NCI-H187 (cell line): ENCODE data around the gene FAM8A1.
"Not testable (repeated sequence)": the region's sequence is repeated elsewhere in the genome, so short reads cannot be mapped to it uniquely, and the experiment has no call there.

Source experiments
- DNase-seq, 2 experiments: peaks; one replicate each; lab custom pipeline; 2025; lab: John Stamatoyannopoulos, UW

The FAM8A1 gene

GRCh38 chr6:17599877-17600526, at the start of gene FAM8A1:
Gene FAM8A1 (plus strand): TSS chr6:17600302. CDS start chr6:17600410, 108 bp downstream.
- DNase-seq: peak; percentile 82 to 90

GRCh38 chr6:17551383-17551958, 48.6 kb upstream of the FAM8A1 start:
- no peak for DNase-seq

- DNase-seq: no peak
Measured at GRCh38 chr6:17552861-17553260, 47.2 kb upstream of the FAM8A1 start.

- DNase-seq: no peak
Measured at GRCh38 chr6:17556014-17556413, 44.1 kb upstream of the FAM8A1 start.

GRCh38 chr6:17562636-17563035, 37.5 kb upstream of the FAM8A1 start:
- no peak for DNase-seq

- DNase-seq: no peak
Measured at GRCh38 chr6:17565399-17565798, 34.7 kb upstream of the FAM8A1 start.

- no peak for DNase-seq
Measured at GRCh38 chr6:17574866-17575560, 25.1 kb upstream of the FAM8A1 start.

GRCh38 chr6:17577059-17577458, 23.0 kb upstream of the FAM8A1 start:
- DNase-seq: no peak

- DNase-seq: no peak
Measured at GRCh38 chr6:17580518-17581048, 19.5 kb upstream of the FAM8A1 start.

- not testable (repeated sequence) for DNase-seq
Measured at GRCh38 chr6:17581282-17581681, 18.8 kb upstream of the FAM8A1 start.

GRCh38 chr6:17583811-17584210, 16.3 kb upstream of the FAM8A1 start:
- no peak for DNase-seq

GRCh38 chr6:17584241-17584803, 15.8 kb upstream of the FAM8A1 start:
- DNase-seq: peak; percentile 12 to 42

GRCh38 chr6:17585766-17586490, 14.2 kb upstream of the FAM8A1 start:
- DNase-seq: no peak

GRCh38 chr6:17586623-17587022, 13.5 kb upstream of the FAM8A1 start:
- DNase-seq: not testable (repeated sequence)

- DNase-seq: no peak
Measured at GRCh38 chr6:17588011-17588410, 12.1 kb upstream of the FAM8A1 start.

GRCh38 chr6:17589406-17590096, 10.6 kb upstream of the FAM8A1 start:
- peak; percentile 3 to 37 for DNase-seq

- DNase-seq: no peak
Measured at GRCh38 chr6:17591287-17591686, 8.8 kb upstream of the FAM8A1 start.

GRCh38 chr6:17593246-17593645, 6.9 kb upstream of the FAM8A1 start:
- no peak for DNase-seq

- no peak for DNase-seq
Measured at GRCh38 chr6:17596085-17596484, 4.0 kb upstream of the FAM8A1 start.

- DNase-seq: peak in 1 of 2 experiments; percentile 27
Measured at GRCh38 chr6:17600527-17601385, 654 bp downstream of the FAM8A1 start.

GRCh38 chr6:17601386-17601703, 1.2 kb downstream of the FAM8A1 start:
- no peak for DNase-seq
